ENCODE measurements around the gene NCKAP5.

Gene NCKAP5

DNA sequence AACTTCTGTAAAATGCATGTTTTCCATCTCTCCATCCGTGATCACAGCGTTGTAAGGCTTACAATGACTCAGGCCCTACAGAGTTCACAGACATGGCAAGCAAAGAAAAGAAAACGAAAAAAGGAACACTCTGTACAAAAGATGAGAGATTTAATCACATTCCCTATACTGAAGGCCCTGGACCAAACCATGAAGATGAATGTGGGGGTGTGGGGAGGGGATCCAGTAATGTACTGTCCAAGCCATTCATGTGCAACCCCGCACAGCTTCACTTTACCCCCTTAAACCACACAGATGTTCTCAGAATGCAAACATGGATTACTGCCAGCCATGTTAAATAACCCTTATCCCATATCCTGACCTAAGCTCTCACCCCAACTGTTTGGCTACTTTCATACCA lies 391.1 kb downstream of the NCKAP5 start:
- DNase-seq: no peak

GRCh38 chr2:133175926-133176325 lies 392.3 kb downstream of the NCKAP5 start:
- no peak for DNase-seq

DNA sequence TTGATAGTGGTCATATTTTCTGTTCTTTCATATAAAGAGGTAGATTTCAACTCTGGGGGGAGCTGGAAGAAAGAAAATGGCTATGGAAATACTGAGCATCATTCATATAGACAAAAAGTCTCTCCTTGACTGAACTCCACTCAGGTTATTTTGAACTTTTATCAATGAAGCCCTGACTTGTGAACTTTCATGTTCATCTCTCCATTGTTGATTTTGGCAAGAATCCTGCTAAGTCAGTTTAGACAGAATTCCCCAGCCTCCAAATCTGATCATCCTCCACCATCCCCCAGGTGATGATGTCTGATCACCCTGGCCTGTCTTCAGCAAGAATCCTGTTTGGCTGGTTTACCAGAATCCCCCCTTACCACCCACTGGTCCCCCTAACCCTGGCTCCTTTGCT lies 395.0 kb downstream of the NCKAP5 start:
- DNase-seq: no peak

DNA sequence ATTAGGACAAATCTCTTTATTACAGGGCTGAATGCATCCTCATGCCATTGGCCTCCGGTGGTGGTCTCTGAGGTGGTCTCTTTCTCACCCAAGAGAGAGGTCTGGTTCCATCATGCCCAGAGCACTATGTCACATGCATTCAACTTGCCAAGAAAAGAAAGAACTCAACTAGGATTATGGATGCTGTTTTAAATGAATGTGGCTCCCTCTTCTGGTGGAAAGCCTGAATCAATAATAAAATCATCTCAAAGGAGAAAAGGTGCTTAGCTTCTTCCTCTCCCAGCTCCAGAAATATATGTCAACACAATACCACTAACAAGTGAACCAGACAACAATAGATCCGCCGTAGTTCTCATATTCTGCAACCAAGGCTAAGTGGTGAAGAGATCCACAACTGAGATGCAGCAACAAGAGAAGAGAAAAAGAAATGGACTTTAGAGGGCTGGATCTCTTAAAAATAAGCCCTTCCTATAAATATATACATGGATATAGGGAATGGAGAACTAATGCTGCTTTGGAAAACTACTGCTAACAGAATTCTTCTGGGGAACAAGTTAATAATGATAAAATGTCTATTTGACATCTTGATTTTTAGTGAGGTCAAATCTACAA lies 396.8 kb downstream of the NCKAP5 start:
- DNase-seq: peak; percentile 61

DNA sequence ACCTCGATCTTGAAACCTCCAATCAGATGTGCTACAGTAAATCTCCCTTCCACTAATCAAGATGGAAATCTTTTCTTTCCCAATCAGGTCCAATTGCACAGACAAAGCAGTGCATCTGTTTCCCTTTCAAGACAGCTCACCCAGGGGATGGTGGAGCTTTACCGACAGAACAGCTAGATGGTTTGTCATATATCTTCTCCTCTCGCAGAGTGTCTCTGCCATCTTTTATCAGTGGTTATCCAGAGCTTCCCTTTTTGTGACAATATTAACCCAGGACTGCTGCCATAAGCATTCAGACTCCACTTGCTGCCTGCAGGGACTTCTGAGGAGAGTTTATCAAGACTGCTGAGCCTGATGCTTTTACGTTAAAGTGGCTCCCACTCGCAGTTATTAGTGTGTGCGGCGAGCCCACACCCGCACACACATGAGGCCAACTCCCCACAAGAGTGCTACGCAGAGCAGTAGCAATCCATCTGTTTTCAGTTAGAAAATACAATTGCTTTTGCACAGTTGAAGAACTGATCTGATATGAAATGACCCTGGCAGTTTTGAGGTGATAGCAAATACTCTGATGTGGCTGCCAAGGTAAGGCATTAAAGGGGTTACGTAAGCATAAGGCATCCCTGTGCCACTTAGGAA lies 398.9 kb downstream of the NCKAP5 start:
- DNase-seq: no peak

GRCh38 chr2:133167990-133168389 lies 400.3 kb downstream of the NCKAP5 start:
- no peak for DNase-seq

DNA sequence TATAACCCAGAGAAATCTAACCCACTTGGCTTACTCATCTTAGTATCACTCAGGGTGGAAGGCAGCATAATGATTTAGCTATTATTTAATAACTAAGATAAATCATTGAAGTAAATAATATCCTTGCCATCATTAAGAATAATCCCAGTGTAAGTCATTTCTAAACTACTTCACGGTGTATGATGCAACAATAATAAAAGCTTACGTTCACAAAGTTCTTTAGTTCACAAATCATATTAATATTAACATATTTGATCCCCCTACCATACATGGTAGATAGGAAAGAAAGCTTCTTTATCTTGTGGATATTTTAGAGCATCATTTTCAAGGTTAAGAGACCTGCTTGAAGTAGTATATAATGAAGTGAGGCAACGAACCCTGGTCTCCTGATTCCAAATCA lies 401.0 kb downstream of the NCKAP5 start:
- DNase-seq: no peak

DNA sequence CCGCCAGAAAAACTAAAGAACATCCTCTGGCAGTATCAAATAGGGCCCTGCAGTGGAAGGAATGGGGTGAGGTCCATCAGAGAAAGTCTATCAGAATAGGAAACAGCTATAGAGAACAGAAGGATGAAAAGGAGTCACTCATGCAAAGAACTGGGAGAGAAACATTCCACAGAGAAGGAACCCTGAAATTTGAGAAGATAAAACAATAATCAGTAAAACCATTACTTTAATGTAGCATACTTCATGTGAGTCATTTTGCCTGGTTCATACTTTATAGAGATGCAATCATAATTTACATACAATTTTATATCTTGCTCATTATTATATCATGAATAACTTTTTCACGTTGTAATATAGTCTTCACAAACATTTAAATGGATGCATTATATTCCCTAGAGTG lies 402.2 kb downstream of the NCKAP5 start:
- no peak for DNase-seq

GRCh38 chr2:133163111-133163510 lies 405.2 kb downstream of the NCKAP5 start:
- no peak for DNase-seq

DNA sequence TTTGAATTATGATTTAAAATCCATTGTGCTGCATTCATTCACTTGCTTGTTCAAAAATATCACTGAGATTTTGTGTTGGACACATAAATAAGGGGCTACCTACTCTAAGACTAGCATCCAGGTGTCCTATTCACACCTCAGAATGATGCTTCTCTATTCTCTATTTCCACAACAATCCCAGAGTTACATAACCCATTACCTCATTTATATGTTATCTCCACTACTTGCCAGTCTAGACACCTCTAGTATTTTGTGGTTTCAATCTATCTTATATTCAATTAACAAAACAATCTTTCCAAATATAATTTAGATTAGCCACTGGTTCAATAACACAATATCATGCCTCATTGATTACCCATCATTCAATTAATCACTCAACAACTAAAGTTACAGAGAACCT lies 409.8 kb downstream of the NCKAP5 start:
- DNase-seq: no peak

DNA sequence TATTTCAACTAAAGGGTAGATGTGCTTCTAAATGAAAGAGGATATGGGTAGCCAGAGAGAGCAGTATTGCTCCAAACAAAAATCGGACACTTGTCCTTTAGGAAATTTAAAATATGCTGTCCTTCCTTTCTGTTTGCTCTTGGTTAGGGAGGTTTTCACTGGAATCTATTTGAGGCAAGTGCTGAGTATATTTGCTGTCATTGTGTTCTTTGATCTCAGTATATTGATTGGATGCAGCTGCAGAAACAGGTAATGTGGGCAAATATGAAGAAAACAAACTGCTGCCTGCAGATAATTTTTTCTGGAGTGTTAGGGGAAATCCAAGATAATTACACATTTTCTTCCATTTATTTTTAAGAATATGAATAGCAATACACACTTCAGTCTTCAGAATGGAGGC lies 410.2 kb downstream of the NCKAP5 start:
- no peak for DNase-seq

GRCh38 chr2:133157141-133157540 lies 411.1 kb downstream of the NCKAP5 start:
- no peak for DNase-seq

GRCh38 chr2:133152801-133153200 lies 415.5 kb downstream of the NCKAP5 start:
- DNase-seq: no peak

- no peak for DNase-seq
Measured at GRCh38 chr2:133148187-133148586, 420.1 kb downstream of the NCKAP5 start.

- DNase-seq: no peak
Measured at GRCh38 chr2:133146893-133147292, 421.4 kb downstream of the NCKAP5 start.

DNA sequence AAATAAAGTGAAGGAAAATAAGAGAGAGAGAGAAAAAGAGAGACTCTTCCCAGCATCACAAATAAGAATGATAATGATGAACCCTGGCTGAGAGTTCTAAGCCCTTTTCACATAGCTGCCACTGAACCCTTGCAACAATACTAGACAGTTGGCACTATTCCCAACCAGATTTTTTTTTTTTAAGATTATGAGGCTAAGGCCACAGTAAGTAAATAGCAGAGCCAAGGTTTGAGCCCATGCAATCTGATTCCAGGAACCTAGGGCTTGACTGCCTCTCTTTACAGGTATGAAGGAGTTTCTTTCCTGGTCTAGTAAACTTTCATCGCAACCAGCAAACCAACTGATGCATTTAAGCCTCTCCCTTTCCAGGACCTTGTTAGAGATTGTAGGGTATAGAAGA lies 424.6 kb downstream of the NCKAP5 start:
- DNase-seq: no peak

- no peak for DNase-seq
Measured at GRCh38 chr2:133142087-133142486, 426.2 kb downstream of the NCKAP5 start.

- no peak for DNase-seq
Measured at GRCh38 chr2:133140620-133141019, 427.6 kb downstream of the NCKAP5 start.

GRCh38 chr2:133139847-133140533 lies 428.3 kb downstream of the NCKAP5 start:
- DNase-seq: no peak

GRCh38 chr2:133138693-133139092 lies 429.6 kb downstream of the NCKAP5 start:
- no peak for DNase-seq

GRCh38 chr2:133135035-133135654 lies 433.1 kb downstream of the NCKAP5 start:
- no peak for DNase-seq

DNA sequence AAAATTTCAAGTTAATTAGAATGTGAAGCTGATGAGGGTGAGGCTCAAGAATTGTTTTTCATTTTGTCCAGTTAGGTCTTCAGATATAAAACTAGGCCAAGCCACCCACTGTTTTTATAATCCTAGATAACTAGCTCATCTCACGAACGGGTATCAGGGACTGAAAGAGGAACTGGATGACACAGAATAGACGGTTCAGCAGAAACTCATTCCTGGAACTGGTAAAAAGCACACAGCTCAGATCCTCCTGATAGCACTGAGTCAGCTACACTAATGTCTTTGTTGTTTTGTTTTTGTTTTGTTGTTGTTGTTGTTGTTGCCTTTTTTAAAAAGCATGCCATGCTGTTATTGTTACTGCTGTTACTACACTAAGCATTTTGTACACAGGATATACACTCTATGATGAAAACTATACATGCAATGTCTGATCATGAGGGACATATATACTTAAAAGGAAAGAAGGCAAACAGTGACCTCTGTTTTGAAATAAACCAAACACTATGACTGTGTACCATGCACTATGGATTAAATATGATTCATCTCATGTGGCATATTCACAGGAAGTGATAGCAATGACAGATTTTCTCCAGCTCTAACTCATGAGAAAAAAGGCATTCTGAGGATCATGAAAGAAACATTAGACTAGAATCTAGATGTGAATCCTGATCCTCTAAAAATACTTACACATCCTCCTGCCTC lies 437.6 kb downstream of the NCKAP5 start:
- no peak for DNase-seq

GRCh38 chr2:133124446-133124845 lies 443.8 kb downstream of the NCKAP5 start:
- DNase-seq: no peak

Measured in hematopoietic multipotent progenitor cell treated with erythropoietin and hydrocortisone succinate and interleukin-3 and kit ligand, for 6 days (in vitro differentiated cells).